Cerebellar cortex (tissue), 1 donor: ENCODE data around the gene XRCC3.

Experiments
- DNase-seq: peaks from one replicate; pipeline ENCODE4 v3.0.0-alpha.2; 2015; ENCODE audit warnings: low spot score

Gene XRCC3

DNA sequence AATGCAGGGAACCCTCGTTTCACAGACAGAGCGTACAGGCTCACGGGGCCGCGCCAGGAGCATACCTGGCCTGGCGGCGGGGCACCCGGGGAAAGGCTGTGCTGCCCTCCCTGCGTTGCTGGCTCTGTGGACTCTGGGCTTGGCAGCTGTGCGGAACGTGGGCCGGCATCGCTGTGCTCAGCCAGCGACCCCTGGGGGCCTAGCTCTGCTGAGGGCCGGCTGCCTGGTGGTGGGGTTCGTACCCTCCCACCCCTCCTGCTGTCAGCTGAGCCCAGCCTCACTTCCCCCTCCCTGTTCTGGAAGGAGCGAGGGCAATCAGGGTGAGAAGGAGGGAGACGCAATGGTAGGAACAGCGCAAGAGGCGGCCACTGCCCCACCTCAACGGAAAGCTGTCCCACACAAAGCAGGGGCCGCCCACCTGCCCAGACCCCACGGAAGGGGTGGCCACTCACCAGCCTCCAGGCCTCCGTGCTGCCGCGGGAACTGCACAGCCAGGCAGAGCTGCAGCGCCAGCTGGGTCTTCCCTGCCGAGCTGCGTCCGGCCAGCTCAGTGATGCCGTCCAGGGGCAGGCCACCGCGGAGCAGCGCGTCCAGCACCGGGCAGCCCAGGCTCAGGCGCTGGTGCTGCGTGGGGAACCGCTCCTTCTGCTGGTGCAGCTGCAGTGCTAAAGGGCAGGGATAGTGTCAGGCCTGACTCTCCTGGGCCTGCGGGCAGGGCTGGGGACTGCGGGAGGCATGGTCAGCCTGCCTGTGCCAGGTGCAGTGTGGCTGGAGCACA is 8.5 kb downstream of the XRCC3 start:
- no peak for DNase-seq

- DNase-seq: no peak
Observed at GRCh38 chr14:103705504-103706284, 9.6 kb downstream of the XRCC3 start.

- no peak for DNase-seq
Observed at GRCh38 chr14:103705118-103705503, 10.1 kb downstream of the XRCC3 start.

GRCh38 chr14:103704708-103705107 is 10.5 kb downstream of the XRCC3 start:
- DNase-seq: no peak

DNA sequence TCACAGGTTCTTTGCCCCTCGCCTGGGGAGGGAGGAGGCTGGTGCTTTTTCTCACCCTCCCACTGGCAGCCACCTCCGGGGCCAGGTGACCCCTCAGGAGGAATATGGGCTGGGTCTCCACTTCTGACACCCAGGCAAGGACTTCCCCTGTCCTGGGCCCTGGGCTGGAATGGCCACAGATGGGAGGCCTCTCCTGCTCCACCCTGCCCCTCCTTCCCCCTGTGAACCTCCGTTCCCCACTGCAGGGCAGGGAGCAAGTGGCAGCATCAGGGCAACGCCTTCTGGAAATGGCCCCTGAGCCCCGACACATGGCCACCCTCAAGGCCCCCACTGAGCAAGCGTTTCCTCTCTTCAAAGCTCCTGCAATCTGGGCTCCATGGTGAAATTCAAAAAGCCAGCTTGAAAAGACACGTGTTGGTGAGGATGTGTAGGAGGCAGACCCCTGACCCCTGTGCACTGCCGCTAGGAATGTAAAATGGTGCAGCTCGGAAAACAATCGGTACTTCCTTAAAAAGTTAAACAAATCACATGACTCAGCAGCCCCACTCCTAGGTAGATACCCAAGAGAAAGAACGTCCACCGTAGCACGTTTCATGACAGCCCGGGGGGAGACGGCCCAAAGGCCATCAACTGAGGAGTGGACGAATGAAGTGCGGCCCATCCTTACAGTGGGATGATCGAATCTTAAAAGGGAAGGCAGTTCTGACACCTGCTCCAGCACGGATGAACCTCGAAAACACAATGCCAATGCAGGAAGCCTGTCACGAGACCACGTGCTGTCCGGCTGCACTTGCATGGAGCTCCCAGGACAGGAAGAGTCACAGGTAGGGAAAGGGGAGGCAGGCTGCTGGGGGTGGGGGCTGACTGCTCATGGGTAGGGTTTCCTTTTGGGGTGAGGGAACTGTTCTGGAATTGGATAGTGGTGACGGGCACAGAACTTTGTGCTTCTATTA is 11.5 kb downstream of the XRCC3 start:
- no peak for DNase-seq

- DNase-seq: peak; percentile 90
Observed at GRCh38 chr14:103702497-103703432, 12.5 kb downstream of the XRCC3 start.

DNA sequence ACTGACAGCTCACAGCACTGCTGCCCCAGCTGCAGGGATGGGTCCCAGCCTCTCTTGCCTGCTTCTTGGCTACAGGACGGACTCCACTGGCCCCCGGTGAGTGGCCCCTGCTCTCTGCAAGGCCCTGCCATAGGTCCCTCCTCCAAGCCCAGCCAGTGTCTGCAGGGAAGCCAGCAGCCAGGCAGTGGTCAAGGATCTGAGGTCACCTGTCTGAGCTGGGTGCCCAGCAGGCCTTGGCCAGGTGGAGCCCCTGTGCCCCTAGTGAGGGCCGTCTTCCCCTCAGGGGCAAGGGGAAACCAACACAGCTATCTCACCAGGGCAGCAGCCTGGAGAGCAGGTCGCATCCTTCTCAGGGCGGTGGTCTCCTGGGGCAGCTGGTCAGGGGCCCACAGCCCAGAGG is 13.2 kb downstream of the XRCC3 start:
- DNase-seq: no peak

- DNase-seq: no peak
Observed at GRCh38 chr14:103700753-103701490, 14.3 kb downstream of the XRCC3 start.

DNA sequence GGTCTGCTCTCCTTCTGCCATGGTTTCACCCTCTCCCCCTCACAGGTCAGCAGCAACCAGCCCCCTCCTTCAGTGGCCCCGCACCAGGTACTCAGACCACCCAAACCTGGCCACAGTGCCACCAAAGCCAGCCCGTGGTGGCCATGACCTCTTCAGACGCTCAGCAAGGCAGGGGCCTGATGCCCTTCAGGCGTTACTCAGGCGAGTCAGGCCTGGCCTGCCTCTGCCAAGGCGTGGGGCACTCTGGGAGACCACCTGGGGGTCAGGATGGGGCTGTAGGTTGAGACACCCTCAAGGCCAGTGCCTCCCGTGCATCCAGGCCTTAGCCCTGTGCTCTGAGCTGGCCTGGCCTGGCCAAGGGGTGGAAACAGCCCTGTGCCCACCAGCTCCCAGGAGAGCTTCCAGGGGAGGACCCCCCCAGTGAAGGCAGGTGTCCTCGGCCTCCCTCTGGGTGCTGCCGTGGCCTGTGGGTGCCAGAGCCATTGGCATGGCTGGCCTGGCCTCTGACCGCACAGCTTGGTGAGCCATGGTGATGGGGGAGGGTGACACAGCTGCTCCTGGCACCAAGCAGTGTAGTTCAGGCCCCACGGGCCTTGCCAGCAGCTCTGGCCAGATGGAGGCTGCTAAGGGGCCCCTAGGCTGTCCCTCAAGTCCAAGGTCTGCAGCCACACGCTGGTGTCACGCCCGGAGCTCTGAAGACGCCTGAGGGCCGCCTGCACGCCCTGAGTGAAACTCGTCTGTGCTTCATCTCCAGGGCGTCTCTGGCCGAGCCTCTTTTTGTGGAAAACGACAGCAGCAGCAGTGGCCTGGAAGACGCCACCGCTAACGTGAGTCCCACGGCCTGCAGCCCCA is 15.1 kb downstream of the XRCC3 start:
- no peak for DNase-seq

- DNase-seq: no peak
Observed at GRCh38 chr14:103699261-103699661, 16.0 kb downstream of the XRCC3 start.

DNA sequence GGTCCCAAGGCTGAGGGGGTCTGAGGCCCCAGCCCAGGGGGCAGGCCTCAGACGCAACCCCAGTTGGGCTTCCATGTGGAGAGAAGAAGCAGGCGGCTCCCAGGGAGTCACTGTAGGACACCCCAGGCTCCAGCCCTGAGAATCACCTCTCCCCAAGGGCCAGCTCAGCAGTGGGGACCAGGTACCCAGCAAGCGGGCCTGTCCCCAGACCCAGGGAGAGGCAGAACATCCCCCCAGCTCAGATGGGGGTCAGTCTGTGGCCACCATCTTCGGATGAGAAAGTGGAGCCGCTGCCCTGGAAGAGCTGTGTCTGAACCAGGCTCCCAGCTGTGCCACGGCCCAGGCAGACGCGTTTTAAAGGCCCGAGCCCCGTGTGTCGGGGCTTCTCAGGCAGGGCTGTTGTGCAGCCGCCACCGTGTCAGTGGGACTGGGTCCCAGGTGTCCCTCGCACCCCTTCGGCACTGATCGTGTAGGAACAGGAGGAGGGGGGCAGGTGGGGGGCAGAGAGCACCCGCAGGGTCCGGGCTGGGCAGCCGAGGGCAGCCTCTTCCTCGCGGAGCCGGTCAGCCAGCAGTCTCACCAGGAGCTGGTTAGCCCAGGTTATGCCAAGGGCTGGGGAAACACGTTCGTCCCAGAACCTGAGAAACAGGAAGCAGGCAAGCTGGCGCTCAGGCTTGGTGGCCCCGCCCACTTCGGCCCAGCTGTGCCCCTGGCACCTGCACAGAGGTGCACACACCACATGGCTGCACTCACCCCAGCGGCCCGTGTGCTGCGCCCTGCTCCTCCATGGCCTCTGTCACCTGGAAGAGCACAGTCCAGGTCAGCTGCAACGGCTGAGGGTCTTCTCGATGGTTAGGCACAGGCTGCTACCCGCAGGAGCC is 16.6 kb downstream of the XRCC3 start:
- DNase-seq: no peak

GRCh38 chr14:103697603-103698379 is 17.5 kb downstream of the XRCC3 start:
- no peak for DNase-seq

DNA sequence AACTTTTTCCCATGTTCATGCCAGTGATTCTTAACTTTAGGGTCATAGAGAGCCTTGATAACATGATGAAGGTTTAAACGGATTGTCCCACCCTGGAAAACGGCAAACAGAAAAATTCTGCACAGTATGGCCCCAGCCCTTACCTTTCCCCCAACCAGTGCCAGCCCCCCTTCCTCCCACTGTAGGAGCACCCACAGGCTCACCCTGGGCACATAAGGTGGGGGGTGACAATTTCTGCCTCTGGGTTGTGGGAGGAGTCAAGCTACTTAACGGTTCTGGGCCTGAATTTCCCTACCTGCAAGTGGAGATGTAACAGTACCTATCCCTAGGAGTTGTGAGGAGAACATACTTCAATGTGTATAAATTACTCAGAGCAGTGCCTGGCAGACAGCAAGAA is 18.0 kb downstream of the XRCC3 start:
- no peak for DNase-seq

GRCh38 chr14:103696466-103697071 is 18.7 kb downstream of the XRCC3 start:
- no peak for DNase-seq

DNA sequence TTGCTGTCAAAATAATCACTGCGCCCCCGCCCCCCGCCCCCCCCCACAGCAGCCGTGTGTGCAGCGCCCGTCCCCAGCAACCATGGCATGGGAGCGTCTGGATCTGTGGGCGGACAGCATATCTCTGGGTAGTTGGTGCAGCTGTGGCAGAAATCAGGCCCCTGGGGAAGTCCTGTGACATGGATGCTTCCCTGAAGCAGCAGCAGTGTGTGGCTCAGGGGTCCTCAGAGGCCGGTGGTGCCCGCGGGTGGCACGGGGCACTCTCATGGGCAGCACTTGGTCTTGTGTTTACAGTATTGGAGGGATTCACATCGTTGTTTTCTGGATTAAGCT is 19.2 kb downstream of the XRCC3 start:
- no peak for DNase-seq

GRCh38 chr14:103695296-103696069 is 19.8 kb downstream of the XRCC3 start:
- DNase-seq: no peak

DNA sequence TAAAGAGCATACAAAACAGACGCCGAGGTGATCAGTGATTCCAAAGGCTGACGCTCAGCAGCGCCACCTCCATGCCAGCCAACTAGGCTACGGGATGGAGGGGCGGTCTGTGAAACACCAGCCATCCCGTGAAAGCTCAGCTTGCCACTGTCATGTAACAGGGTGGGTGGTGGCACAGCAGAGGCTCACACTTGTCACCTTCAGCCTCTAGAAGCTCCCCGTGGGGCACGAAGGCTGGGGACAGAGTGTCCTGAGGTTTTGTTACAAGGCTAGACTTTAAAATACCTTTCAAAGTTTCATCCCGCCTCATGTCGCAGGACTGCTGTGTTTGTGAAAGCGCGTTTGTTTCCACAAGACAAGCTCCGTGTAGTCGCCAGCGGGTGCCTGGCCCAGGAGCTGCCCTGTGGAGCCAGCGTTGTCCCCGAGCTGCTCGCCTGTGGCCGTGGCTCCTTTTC is 20.7 kb downstream of the XRCC3 start:
- no peak for DNase-seq
